ENCODE measurements around the gene IGFBP5.

Gene IGFBP5

GRCh38 chr2:216680951-216681629 is 14.3 kb downstream of the IGFBP5 start:
- no peak for TF ChIP-seq CTCF (IDR thresholded peaks at IDR 0.05; ENCODE audit: low read depth, low read length, missing control alignments)
- no peaks in the 10 kb centered on the region for H3K36me3 ChIP-seq (replicated peaks)
- in situ Hi-C loops (cut with HindIII; ENCODE audit: low pct_ligation_motif_present, low sequenced_read_pairs) = loop anchor here (25.0 kb wide), 1 partner anchor 831 kb away; no protein-coding TSS in a partner anchor
- no peak overlapping the region for H3K4me3 ChIP-seq (ENCODE audit: low read depth, low read length)
- H3K27me3 ChIP-seq (replicated peaks) = no peaks in the 10 kb centered on the region
- DNase-seq = no peak
- H3K27ac ChIP-seq = no peak overlapping the region

- no peak overlapping the region for H3K4me3 ChIP-seq (ENCODE audit: low read depth, low read length)
- TF ChIP-seq CTCF (IDR thresholded peaks at IDR 0.05; ENCODE audit: low read depth, low read length, missing control alignments) = no peak
- in situ Hi-C loops (cut with HindIII; ENCODE audit: low pct_ligation_motif_present, low sequenced_read_pairs) = loop anchor here (25.0 kb wide), 1 partner anchor 833 kb away; no protein-coding TSS in a partner anchor
- H3K36me3 ChIP-seq (replicated peaks) = no peaks in the 10 kb centered on the region
- no peaks in the 10 kb centered on the region for H3K27me3 ChIP-seq (replicated peaks)
- DNase-seq = no peak
- H3K27ac ChIP-seq = no peak overlapping the region
These were observed 15.7 kb downstream of the IGFBP5 start for GRCh38 chr2:216679658-216680024.

- H3K27me3 ChIP-seq (replicated peaks) = no peaks in the 10 kb centered on the region
- no peaks in the 10 kb centered on the region for H3K36me3 ChIP-seq (replicated peaks)
- DNase-seq = no peak
- H3K27ac ChIP-seq = no peak overlapping the region
- no peak for TF ChIP-seq CTCF (IDR thresholded peaks at IDR 0.05; ENCODE audit: low read depth, low read length, missing control alignments)
- in situ Hi-C loops (cut with HindIII; ENCODE audit: low pct_ligation_motif_present, low sequenced_read_pairs) = loop anchor here (25.0 kb wide), 1 partner anchor 833 kb away; no protein-coding TSS in a partner anchor
- H3K4me3 ChIP-seq (ENCODE audit: low read depth, low read length) = no peak overlapping the region
These were observed 16.3 kb downstream of the IGFBP5 start for GRCh38 chr2:216678813-216679657.

- Histone ChIP-seq H3K36me3 (replicated peaks) (no peaks in the 10 kb centered on the region), H3K4me3 (ENCODE audit: low read depth, low read length) (no peak overlapping the region), H3K27me3 (replicated peaks) (no peaks in the 10 kb centered on the region), H3K27ac (no peak overlapping the region)
- in situ Hi-C loops (cut with HindIII; ENCODE audit: low pct_ligation_motif_present, low sequenced_read_pairs) = loop anchor here (25.0 kb wide), 1 partner anchor 834 kb away; no protein-coding TSS in a partner anchor
- no peak for DNase-seq
- TF ChIP-seq CTCF (IDR thresholded peaks at IDR 0.05; ENCODE audit: low read depth, low read length, missing control alignments) = no peak
These were observed 17.3 kb downstream of the IGFBP5 start for GRCh38 chr2:216678098-216678465.

- no peak for DNase-seq
- in situ Hi-C loops (cut with HindIII; ENCODE audit: low pct_ligation_motif_present, low sequenced_read_pairs) = loop anchor here (25.0 kb wide), 1 partner anchor 835 kb away; no protein-coding TSS in a partner anchor
- Histone ChIP-seq H3K27me3 (replicated peaks) (no peaks in the 10 kb centered on the region), H3K27ac (no peak overlapping the region), H3K4me3 (ENCODE audit: low read depth, low read length) (no peak overlapping the region), H3K36me3 (replicated peaks) (no peaks in the 10 kb centered on the region)
- no peak for TF ChIP-seq CTCF (IDR thresholded peaks at IDR 0.05; ENCODE audit: low read depth, low read length, missing control alignments)
These were observed 17.8 kb downstream of the IGFBP5 start for GRCh38 chr2:216677439-216678097.

Data from brain microvascular endothelial cell (primary cell).